ENCODE measurements around the gene DEAF1. TPM values are rescaled to one million over a fixed set of nuclear protein-coding genes. Genes with fewer than 3 reads are reported as not detected.
A peak's percentile ranks its signal among the peaks of the same experiment; 100 is the strongest.

The DEAF1 gene
- polyA plus RNA-seq, 3 donors from 2014 or later = 17.8 to 31.6 (median 18.6) TPM

DNA sequence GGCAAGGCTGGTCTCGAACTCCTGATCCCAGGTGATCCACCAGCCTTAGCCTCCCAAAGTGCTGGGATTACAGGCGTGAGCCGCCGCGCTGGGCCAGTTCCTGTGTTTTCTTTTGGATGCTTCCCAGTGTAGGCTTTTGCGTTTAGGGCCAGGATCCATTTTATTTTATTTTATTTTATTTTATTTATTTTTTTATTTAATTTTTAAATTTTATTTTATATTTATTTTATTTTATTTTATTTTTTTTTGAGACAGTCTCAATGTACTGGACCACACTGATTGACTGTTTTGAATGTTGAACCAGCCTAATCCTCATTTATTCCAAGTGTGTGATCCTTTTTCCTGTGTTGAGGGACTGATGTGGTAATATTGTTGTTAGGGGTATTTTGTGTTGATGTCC, 19.4 kb upstream of the DEAF1 start:
- no peak overlapping the region for H3K27ac Mint-ChIP-seq
- peaks cover 0 to 6% (median 5%) of the 10 kb centered on the region in 3 donors for H3K27me3 Mint-ChIP-seq (ENCODE audit: low read depth in 3 of 3)
- no peak for DNase-seq
- H3K4me3 Mint-ChIP-seq = no peak overlapping the region
- no peaks in the 10 kb centered on the region for H3K4me1 Mint-ChIP-seq
- no peaks in the 10 kb centered on the region for H3K36me3 Mint-ChIP-seq
- no peaks in the 10 kb centered on the region for H3K9me3 Mint-ChIP-seq

- peaks cover 5 to 6% (median 5%) of the 10 kb centered on the region in 3 donors for H3K27me3 Mint-ChIP-seq (ENCODE audit: low read depth in 3 of 3)
- no peaks in the 10 kb centered on the region for H3K36me3 Mint-ChIP-seq
- DNase-seq = no peak
- no peaks in the 10 kb centered on the region for H3K4me1 Mint-ChIP-seq
- H3K4me3 Mint-ChIP-seq = no peak overlapping the region
- no peak overlapping the region for H3K27ac Mint-ChIP-seq
- no peaks in the 10 kb centered on the region for H3K9me3 Mint-ChIP-seq
Observed at GRCh38 chr11:709109-709997, 14.3 kb upstream of the DEAF1 start.

DNA sequence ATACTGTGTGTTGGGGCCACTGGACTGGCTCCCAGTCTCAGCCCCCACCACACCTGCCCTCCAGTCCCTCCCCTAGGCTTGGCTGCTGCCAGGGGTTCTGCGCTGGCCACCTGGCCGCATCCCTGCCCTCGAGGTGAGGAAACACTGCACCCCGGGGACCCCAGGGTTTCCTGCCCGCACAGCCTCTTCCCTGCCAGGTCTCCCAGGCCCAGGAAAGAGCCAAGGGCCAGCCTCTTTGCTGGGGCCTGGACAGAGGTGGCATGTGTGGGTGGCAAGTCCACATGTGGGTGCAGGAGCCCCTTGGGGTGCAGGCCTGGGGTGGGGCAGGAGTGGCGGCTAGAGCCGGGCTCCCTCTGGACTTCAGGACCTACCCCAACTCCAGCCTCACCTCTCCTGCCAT, 13.5 kb upstream of the DEAF1 start:
- Mint-ChIP-seq H3K4me1 (peaks cover 0 to under 1% of the 10 kb centered on the region in 2 donors), H3K27me3 (ENCODE audit: low read depth in 3 of 3) (peaks cover 5 to 6% (median 5%) of the 10 kb centered on the region in 3 donors), H3K9me3 (no peaks in the 10 kb centered on the region), H3K27ac (no peak overlapping the region), H3K4me3 (no peak overlapping the region), H3K36me3 (no peaks in the 10 kb centered on the region)
- DNase-seq = no peak

- Mint-ChIP-seq H3K36me3 (no peaks in the 10 kb centered on the region), H3K9me3 (no peaks in the 10 kb centered on the region), H3K4me3 (no peak overlapping the region), H3K4me1 (peaks cover 0 to 5% of the 10 kb centered on the region in 2 donors), H3K27me3 (ENCODE audit: low read depth in 3 of 3) (peaks cover 3 to 6% (median 5%) of the 10 kb centered on the region in 3 donors), H3K27ac (no peak overlapping the region)
- no peak for DNase-seq
Observed at GRCh38 chr11:707817-708420, 12.9 kb upstream of the DEAF1 start.

DNA sequence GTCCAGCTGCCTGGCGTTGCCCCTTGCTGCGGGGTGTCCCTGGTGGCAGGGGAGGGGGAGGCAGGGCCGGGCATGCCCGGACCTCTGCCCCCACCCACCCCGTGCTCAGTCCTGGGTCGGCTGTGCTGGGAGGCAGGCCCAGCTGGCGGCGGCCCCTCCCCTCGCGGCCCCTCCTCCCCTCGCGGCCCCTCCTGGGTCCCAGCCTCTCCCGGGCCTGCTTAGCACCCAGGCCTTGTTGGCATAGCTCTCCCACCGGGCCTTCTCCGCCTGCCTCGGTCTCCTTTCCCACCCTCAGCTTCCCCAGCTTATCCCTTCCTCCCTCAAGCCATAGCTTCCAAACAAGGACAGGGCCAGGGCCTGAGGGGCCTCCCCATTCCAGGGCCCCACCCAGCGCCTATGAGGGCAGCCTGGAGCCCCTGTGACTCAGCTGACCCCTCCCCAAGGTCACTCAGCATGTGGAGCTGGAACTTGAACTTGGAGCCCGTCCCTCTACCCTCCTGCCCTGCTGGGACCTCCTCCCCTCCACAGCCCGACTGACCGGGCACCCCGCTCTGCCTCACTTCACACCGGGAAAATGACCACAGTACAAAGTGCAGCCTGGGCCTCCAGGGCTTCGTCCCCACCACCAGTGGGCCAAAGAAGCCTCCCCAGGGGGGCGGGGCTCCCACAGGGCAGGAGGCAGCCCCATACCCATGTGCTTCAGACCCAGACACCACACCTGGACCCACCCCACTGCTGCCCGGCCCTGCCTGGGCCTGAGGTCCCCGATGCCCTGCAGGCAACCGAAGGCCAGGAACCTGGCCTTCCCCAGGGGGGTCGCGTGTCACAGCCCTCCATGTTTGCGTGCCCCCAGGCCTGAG, 12.2 kb upstream of the DEAF1 start:
- Mint-ChIP-seq H3K4me3 (no peak overlapping the region), H3K27ac (no peak overlapping the region)

DNA sequence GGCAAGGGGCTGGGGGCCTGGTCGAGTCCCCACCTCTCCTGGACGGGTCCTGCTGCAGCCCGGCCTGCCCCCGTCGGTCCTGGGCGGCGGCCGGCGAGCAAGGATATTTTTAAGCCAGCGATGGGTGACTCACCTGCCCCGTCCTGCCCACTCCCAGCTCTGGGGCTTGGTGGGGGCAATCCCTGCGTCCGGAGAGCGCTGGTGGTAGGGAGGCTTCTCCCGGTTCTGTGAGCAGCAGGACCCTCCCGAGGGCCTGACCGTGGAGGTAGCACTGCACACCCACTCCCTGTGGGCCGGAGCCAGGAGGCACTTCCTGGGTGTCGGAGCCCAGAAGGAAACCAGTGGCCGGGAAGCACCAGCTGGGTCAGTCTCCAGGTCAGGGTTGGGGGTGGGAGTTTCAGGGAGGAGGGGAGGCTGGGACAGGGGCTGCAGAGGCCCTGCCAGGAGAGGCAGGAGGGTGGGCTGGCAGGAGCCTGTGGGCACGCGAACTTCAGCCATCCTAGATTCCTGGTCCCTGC, 11.5 kb upstream of the DEAF1 start:
- no peak for DNase-seq
- no peak overlapping the region for H3K27ac Mint-ChIP-seq
- H3K4me1 Mint-ChIP-seq = peaks cover 6 to 11% of the 10 kb centered on the region in 2 donors
- H3K4me3 Mint-ChIP-seq = no peak overlapping the region
- H3K27me3 Mint-ChIP-seq (ENCODE audit: low read depth in 3 of 3) = peaks cover 3 to 6% (median 5%) of the 10 kb centered on the region in 3 donors
- H3K9me3 Mint-ChIP-seq = no peaks in the 10 kb centered on the region
- no peaks in the 10 kb centered on the region for H3K36me3 Mint-ChIP-seq

More for the DNA sequence above, 12.2 kb upstream of the DEAF1 start:
- no peak for DNase-seq
- Mint-ChIP-seq H3K36me3 (no peaks in the 10 kb centered on the region), H3K27me3 (ENCODE audit: low read depth in 3 of 3) (peaks cover 3 to 6% (median 5%) of the 10 kb centered on the region in 3 donors), H3K4me1 (peaks cover 5 to 11% of the 10 kb centered on the region in 2 donors), H3K9me3 (no peaks in the 10 kb centered on the region)

- Mint-ChIP-seq H3K27ac (peak within 1 kb of the TSS in 1 of 6 donors; percentile 28), H3K4me3 (peak within 1 kb of the TSS in 2 of 5 donors; percentile 40 to 41), H3K4me1 (peaks cover 6 to 11% of the 10 kb centered on the region in 2 donors), H3K36me3 (no peaks in the 10 kb centered on the region), H3K9me3 (no peaks in the 10 kb centered on the region), H3K27me3 (ENCODE audit: low read depth in 3 of 3) (peaks cover 3 to 6% (median 5%) of the 10 kb centered on the region in 3 donors)
- no peak for DNase-seq
Observed at GRCh38 chr11:705646-706438, 10.8 kb upstream of the DEAF1 start, which contains the start of gene EPS8L2. TSS of gene EPS8L2 (plus strand) at chr11:706231. CDS start at chr11:709408, 3,177 bp downstream.

- Mint-ChIP-seq H3K4me3 (peak overlapping the region in 2 of 5 donors; percentile 40 to 41), H3K27ac (peak overlapping the region in 1 of 6 donors; percentile 28), H3K27me3 (ENCODE audit: low read depth in 3 of 3) (peaks cover 2 to 6% (median 5%) of the 10 kb centered on the region in 3 donors), H3K36me3 (no peaks in the 10 kb centered on the region), H3K9me3 (no peaks in the 10 kb centered on the region), H3K4me1 (peaks cover 6 to 11% of the 10 kb centered on the region in 2 donors)
- DNase-seq = no peak
Observed at GRCh38 chr11:704781-705645, 10.0 kb upstream of the DEAF1 start.

- no peak overlapping the region for H3K4me3 Mint-ChIP-seq
- H3K36me3 Mint-ChIP-seq = no peaks in the 10 kb centered on the region
- no peaks in the 10 kb centered on the region for H3K9me3 Mint-ChIP-seq
- H3K27ac Mint-ChIP-seq = no peak overlapping the region
- H3K27me3 Mint-ChIP-seq (ENCODE audit: low read depth in 3 of 3) = peaks cover 2 to 6% (median 5%) of the 10 kb centered on the region in 3 donors
- no peak for DNase-seq
- peaks cover 6 to 11% of the 10 kb centered on the region in 2 donors for H3K4me1 Mint-ChIP-seq
Observed at GRCh38 chr11:704228-704674, 9.2 kb upstream of the DEAF1 start.

- H3K27ac Mint-ChIP-seq = peak overlapping the region in 2 of 6 donors; percentile 34 to 49
- H3K9me3 Mint-ChIP-seq = no peaks in the 10 kb centered on the region
- H3K27me3 Mint-ChIP-seq (ENCODE audit: low read depth in 3 of 3) = peaks cover 2 to 6% (median 5%) of the 10 kb centered on the region in 3 donors
- H3K36me3 Mint-ChIP-seq = no peaks in the 10 kb centered on the region
- H3K4me3 Mint-ChIP-seq = peak overlapping the region in 1 of 5 donors; percentile 12
- H3K4me1 Mint-ChIP-seq = peaks cover 6 to 11% of the 10 kb centered on the region in 2 donors
- DNase-seq = no peak
Observed at GRCh38 chr11:703506-703905, 8.5 kb upstream of the DEAF1 start.

DNA sequence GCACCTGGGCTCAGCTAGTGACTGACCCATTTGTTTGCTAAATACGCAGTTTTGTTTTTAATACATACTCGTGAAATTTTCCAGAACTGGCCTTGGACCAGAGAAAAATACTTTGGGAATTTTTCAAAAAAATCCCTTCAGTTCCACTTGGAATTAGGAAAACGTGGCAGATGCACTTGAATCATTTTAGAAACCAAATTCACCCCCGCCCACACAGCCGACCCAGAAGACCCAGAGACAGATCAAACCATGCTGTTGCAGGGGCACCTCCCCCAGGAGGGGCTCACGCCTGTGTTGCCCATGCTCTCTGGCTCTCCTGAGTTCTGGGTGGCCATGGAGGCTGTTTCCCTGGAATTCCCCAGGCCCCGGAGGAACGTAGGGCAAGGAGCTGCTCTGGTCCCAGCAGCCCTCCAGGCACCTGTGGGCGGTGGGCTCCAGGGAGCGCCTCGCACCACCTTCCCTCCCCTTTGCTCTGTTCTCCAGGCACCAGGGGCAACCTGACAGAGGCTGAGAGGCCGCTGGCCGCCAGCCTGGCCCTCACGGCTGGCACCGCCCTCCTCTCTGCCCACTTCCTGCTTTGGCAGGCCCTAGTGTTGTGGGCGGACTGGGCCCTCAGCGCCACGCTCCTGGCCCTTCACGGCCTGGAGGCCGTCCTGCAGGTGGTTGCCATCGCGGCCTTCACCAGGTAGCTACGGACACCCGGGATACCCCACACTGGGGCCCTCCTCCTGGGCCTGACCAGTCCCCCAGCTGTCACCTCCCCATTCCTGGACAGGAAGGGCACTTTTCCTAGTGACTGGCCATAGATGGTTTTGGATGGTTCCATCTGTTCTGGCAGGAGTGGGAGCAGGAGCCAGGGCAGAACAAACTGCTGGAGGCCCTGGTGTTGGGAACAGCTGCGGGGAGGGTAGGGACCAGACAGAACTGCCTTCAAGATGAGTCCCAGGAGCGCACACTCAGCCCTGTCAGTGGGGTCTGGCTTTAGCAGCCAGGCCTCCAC, 7.7 kb upstream of the DEAF1 start:
- H3K27ac Mint-ChIP-seq = peak overlapping the region in 3 of 6 donors; percentile 8 to 34 (median 17)
- peaks cover 11 to 16% of the 10 kb centered on the region in 2 donors for H3K4me1 Mint-ChIP-seq
- DNase-seq = peak; percentile 33 to 39 (median 38)
- peak overlapping the region in 3 of 5 donors; percentile 6 to 33 (median 14) for H3K4me3 Mint-ChIP-seq
- H3K27me3 Mint-ChIP-seq (ENCODE audit: low read depth in 3 of 3) = peaks cover 3 to 5% (median 4%) of the 10 kb centered on the region in 3 donors
- H3K36me3 Mint-ChIP-seq = no peaks in the 10 kb centered on the region
- no peaks in the 10 kb centered on the region for H3K9me3 Mint-ChIP-seq

Measured in immature natural killer cell (primary cell).